ENCODE measurements around the gene ZNF622. TPM values are rescaled to one million over a fixed set of nuclear protein-coding genes. Genes with fewer than 3 reads are reported as not detected.
A peak's percentile ranks its signal among the peaks of the same experiment; 100 is the strongest.

ZNF622 gene
- total and polyA plus RNA-seq, 2 of the 13 experiments (the other 11 are each of a cell fraction or from before 2014, with no cell fraction given): 12.1 to 44.7 TPM

DNA sequence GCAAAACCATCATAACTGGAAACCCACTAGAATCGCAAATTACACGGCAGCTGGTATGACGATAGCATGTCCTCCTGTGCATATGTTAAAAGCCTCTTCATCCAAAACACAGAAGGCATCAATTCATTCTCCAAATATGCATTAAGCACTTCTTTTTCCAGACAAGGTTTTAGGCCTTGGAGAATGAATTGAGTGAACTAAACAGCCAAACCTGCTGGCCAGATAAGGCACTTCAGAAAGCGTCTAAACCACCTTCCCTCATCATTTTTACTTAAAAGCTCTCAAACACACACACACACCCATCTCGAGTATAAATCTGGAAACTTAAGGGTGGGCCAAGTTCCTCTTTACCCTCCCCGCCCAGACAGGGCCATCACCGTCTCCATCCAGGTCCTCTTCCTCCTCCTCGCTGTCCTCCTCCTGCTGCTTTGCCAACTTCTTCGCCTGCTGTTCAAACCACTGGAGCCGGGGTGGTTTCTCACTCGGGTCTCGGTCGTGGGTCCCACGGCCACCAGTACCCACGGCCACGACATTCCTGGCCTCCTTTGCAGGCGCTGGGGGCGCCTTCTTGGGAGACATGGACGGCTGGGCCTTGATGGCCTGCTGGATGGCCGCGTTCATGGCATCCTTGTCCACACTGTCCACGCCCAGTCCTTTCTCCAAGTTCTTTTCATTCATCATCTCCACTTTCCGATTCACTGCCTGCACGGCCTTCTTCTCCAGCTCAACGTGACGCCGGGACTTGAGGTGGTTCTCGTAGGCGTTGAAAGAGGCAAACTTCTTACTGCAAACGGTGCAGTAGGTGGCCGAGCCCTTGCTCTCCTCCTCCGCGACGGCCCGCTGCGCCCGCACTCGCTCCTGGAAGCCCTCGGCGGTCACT, 696 bp downstream of the ZNF622 start (continued):
- TF ChIP-seq SRSF1 (optimal IDR thresholded peaks at IDR 0.05; ENCODE audit: low read depth, low read length) (no peak), NR2C2 (CRISPR knock-in tag; IDR thresholded peaks at IDR 0.05; ENCODE audit: borderline replicate concordance) (no peak), TP53 (CRISPR knock-in tag; conservative IDR thresholded peaks at IDR 0.05) (no peak)

DNA sequence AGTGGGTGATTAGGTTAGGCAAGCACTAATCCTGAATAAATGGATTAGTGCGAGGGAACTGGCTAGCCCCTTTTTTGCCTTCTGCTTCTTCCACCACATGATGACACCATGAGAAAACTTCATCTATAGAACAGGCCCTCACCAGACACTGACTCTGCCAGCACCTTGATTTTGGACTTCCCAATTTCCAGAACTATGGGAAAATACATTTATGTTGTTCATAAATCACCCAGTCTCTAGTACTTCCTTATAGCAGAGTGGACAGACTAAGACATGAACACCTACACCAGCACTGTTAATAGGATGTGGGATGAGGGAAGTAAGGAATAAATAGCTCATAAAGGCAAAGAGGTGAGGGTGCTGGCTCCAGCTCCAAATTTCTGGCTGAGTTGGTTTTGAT, 1.4 kb downstream of the ZNF622 start:
- no peak for FAIRE-seq
- Histone ChIP-seq H3K27ac (ENCODE audit: extremely low read length, insufficient read depth, low read length) (no peak overlapping the region), H3K4me3 (replicated peaks in 1 of 3; ENCODE audit: insufficient read depth in 1 of 3, low read depth in 2 of 3, low read length in 3 of 3) (peak overlapping the region; percentile 76 to 99 (median 97)), H4K20me1 (ENCODE audit: insufficient read depth, low read length) (peaks cover 10% of the 10 kb centered on the region; the same call in 1 of the 2 replicates), H3K9me3 (ENCODE audit: low read length) (no peaks in the 10 kb centered on the region), H3K4me1 (ENCODE audit: insufficient read depth, low read length) (peaks cover 56% of the 10 kb centered on the region), H3K4me2 (ENCODE audit: low read depth, low read length) (peak overlapping the region; percentile 74), H3K27me3 (ENCODE audit: control insufficient read depth in 1 of 2, insufficient read depth in 2 of 2, low read length in 2 of 2) (no peaks in the 10 kb centered on the region; a peak in 1 of 5 replicates), H3K9ac (ENCODE audit: insufficient read depth, low read depth, low read length) (peak overlapping the region; percentile 96), H2AFZ (ENCODE audit: low read length) (no peak overlapping the region), H3K79me2 (ENCODE audit: insufficient read depth, low read length) (peaks cover 45% of the 10 kb centered on the region), H3K36me3 (replicated peaks in 1 of 2; ENCODE audit: control insufficient read depth in 1 of 2, insufficient read depth in 2 of 2, low read length in 2 of 2) (peaks cover 13 to 41% of the 10 kb centered on the region in 2 experiments; a peak in 4 of 5 replicates)
- ATAC-seq: no peak
- in situ Hi-C loops (cut with HindIII; ENCODE audit: extremely low pct_ligation_motif_present, low pct_unique_long_range_greater_than_20kb) (no loop called here), intact Hi-C loops (cut with micrococcal nuclease; ENCODE audit: unreplicated experiment) (loop anchor here (10.0 kb wide), 1 partner anchor 271 kb away; no protein-coding TSS in a partner anchor)
- ChIA-PET CTCF (ENCODE audit: low intra/inter-chr PET ratio, low total read pairs) (no interaction called here), POLR2A (no interaction called here)
- 82% methylated on average over 1 of the region's 1 CpG for WGBS (ENCODE audit: low lambda C conversion rate)
- no TSS peak for BruUV-seq (replicated peaks)
- no peak for DNase-seq (ENCODE audit: low spot score)
- TF ChIP-seq ZNF460 (CRISPR knock-in tag; IDR thresholded peaks at IDR 0.05; ENCODE audit: borderline replicate concordance): no peak
- TF ChIP-seq ZNF879 (CRISPR knock-in tag; IDR thresholded peaks at IDR 0.05): no peak
- TF ChIP-seq, protein P1, sequence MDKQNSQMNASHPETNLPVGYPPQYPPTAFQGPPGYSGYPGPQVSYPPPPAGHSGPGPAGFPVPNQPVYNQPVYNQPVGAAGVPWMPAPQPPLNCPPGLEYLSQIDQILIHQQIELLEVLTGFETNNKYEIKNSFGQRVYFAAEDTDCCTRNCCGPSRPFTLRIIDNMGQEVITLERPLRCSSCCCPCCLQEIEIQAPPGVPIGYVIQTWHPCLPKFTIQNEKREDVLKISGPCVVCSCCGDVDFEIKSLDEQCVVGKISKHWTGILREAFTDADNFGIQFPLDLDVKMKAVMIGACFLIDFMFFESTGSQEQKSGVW (CRISPR knock-in tag; IDR thresholded peaks at IDR 0.05; ENCODE audit: borderline replicate concordance): no peak

Measured in HepG2 (cell line).